CD4-positive, alpha-beta T cell (primary cell): ENCODE results near the gene KCNMA1. TPM values are rescaled to one million over a fixed set of nuclear protein-coding genes. Genes with fewer than 3 reads are reported as not detected.

Source experiments
- ATAC-seq: fragments of 200-7000 bp; cut with Tn5 transposase; one replicate; pipeline ENCODE4 v1.10.0; 2022; ENCODE audit warnings: mild to moderate bottlenecking; ENCODE audit not compliant: poor library complexity
- CTCF ChIA-PET: fragments of 350-600 bp; sonication (Branson Sonifier 250); formaldehyde crosslinking; loops from one replicate; lab custom pipeline; 2021; ENCODE audit warnings: antibody characterized with exemption, inconsistent platforms; lab: Charles Lee
- POLR2A ChIA-PET: fragments of 350-600 bp; sonication (Branson Sonifier 250); formaldehyde crosslinking; loops from one replicate; lab custom pipeline; 2021; ENCODE audit warnings: antibody characterized with exemption, inconsistent platforms; lab: Charles Lee
- DNase-seq, 14 experiments: peaks; one replicate each; pipeline ENCODE4 v3.0.0-alpha.2; 2013 to 2020; ENCODE audit warnings: mixed read lengths in 2 of 14
- H3K27ac ChIP-seq, 2 donors: one replicate each; pipeline versions ENCODE4 v1.5.1 to v1.7.0; 2013; ENCODE audit warnings: low read length in 2 of 2, low read depth in 1 of 2, mild to moderate bottlenecking in 1 of 2
- H3K27me3 ChIP-seq, 2 experiments: 1 replicate in 1 of 2; 2 replicates in 1 of 2; pipeline versions ENCODE4 v1.6.1 to v1.7.0; 2013; ENCODE audit warnings: low read length in 2 of 2, control low read depth in 1 of 2, mild to moderate bottlenecking in 1 of 2, moderate library complexity in 1 of 2; ENCODE audit not compliant: insufficient read depth in 2 of 2, control insufficient read depth in 1 of 2
- H3K36me3 ChIP-seq: one replicate; pipeline ENCODE4 v1.6.1; 2013; ENCODE audit warnings: low read length, control low read depth; ENCODE audit not compliant: insufficient read depth
- H3K4me1 ChIP-seq: one replicate; pipeline ENCODE4 v1.6.1; 2013; ENCODE audit warnings: low read length, control low read depth; ENCODE audit not compliant: insufficient read depth
- H3K4me3 ChIP-seq: one replicate; pipeline ENCODE4 v1.5.1; 2013; ENCODE audit warnings: mild to moderate bottlenecking, low read length, moderate library complexity
- H3K9me3 ChIP-seq, 2 experiments: 1 replicate in 1 of 2; 2 replicates in 1 of 2; pipeline versions ENCODE4 v1.6.1 to v1.7.0; 2013; ENCODE audit warnings: low read length in 2 of 2, mild to moderate bottlenecking in 2 of 2, control low read depth in 1 of 2, moderate library complexity in 1 of 2; ENCODE audit not compliant: control insufficient read depth in 1 of 2, insufficient read depth in 1 of 2
- H3K27ac Mint-ChIP-seq: one replicate; pipeline ENCODE4 v1.8.0; 2020; ENCODE audit warnings: mixed read lengths
- H3K27me3 Mint-ChIP-seq: one replicate; pipeline ENCODE4 v1.8.0; 2021; ENCODE audit warnings: mixed read lengths
- H3K36me3 Mint-ChIP-seq: one replicate; pipeline ENCODE4 v1.8.0; 2021; ENCODE audit warnings: low read depth, mixed read lengths
- H3K4me1 Mint-ChIP-seq: one replicate; pipeline ENCODE4 v1.8.0; 2021; ENCODE audit warnings: low read depth, mixed read lengths
- H3K4me3 Mint-ChIP-seq: one replicate; pipeline ENCODE4 v1.8.0; 2020; ENCODE audit warnings: mild to moderate bottlenecking, mixed read lengths
- H3K9me3 Mint-ChIP-seq: one replicate; pipeline ENCODE4 v1.8.0; 2020; ENCODE audit warnings: mixed read lengths
- CTCF ChIP-seq: fragments of 200-600 bp; IDR thresholded peaks from one replicate; pipeline ENCODE4 v1.8.0; 2022; ENCODE audit warnings: antibody characterized with exemption, mild to moderate bottlenecking
- intact Hi-C, 2 experiments: fragments of 100-400 bp; cut with DNase I in 1 of 2; cut with micrococcal nuclease in 1 of 2; formaldehyde crosslinking; loops; one replicate each; pipeline versions ENCODE4 v1.15.1 to v1.9.0; 2023 to 2025; cut with DNase I, micrococcal nuclease
- total RNA-seq, 174 experiments: library from RNA in 2 of 174; stranded (reverse) in 2 of 174; gene quantifications; one replicate each; pipeline ENCODE4 v1.2.3 and lab custom pipeline; 2021 to 2026

KCNMA1 gene
- total RNA-seq, 2 experiments from 2014 or later = not detected

GRCh38 chr10:77419979-77420378 lies 217.6 kb downstream of the KCNMA1 start:
- H3K4me1 ChIP-seq = no peaks in the 10 kb centered on the region
- H3K9me3 ChIP-seq = no peaks in the 10 kb centered on the region
- POLR2A ChIA-PET = no interaction called here
- H3K9me3 Mint-ChIP-seq = no peaks in the 10 kb centered on the region
- H3K27ac Mint-ChIP-seq = no peak overlapping the region
- no peak for TF ChIP-seq CTCF
- H3K27me3 ChIP-seq = peaks cover 0 to 2% of the 10 kb centered on the region in 2 experiments
- ATAC-seq (no peak), DNase-seq (no peak)
- intact Hi-C loops = no loop called here
- no peaks in the 10 kb centered on the region for H3K36me3 Mint-ChIP-seq
- no peaks in the 10 kb centered on the region for H3K4me1 Mint-ChIP-seq
- peaks cover 8% of the 10 kb centered on the region for H3K27me3 Mint-ChIP-seq
- H3K27ac ChIP-seq = no peak overlapping the region
- H3K4me3 Mint-ChIP-seq = no peak overlapping the region
- H3K36me3 ChIP-seq = no peaks in the 10 kb centered on the region
- no peak overlapping the region for H3K4me3 ChIP-seq
- CTCF ChIA-PET = no interaction called here

GRCh38 chr10:77419056-77419455 lies 218.6 kb downstream of the KCNMA1 start:
- Histone ChIP-seq H3K4me1 (no peaks in the 10 kb centered on the region), H3K27ac (no peak overlapping the region), H3K27me3 (peaks cover 0 to 2% of the 10 kb centered on the region in 2 experiments), H3K36me3 (no peaks in the 10 kb centered on the region), H3K9me3 (no peaks in the 10 kb centered on the region), H3K4me3 (no peak overlapping the region)
- Mint-ChIP-seq H3K4me1 (no peaks in the 10 kb centered on the region), H3K27ac (no peak overlapping the region), H3K36me3 (no peaks in the 10 kb centered on the region), H3K27me3 (peaks cover 8% of the 10 kb centered on the region), H3K4me3 (no peak overlapping the region), H3K9me3 (no peaks in the 10 kb centered on the region)
- POLR2A ChIA-PET = no interaction called here
- intact Hi-C loops = no loop called here
- ATAC-seq = no peak
- CTCF ChIA-PET = no interaction called here
- DNase-seq = no peak
- TF ChIP-seq CTCF = no peak

GRCh38 chr10:77417806-77418640 lies 219.6 kb downstream of the KCNMA1 start:
- Mint-ChIP-seq H3K9me3 (no peaks in the 10 kb centered on the region), H3K27ac (no peak overlapping the region), H3K27me3 (peaks cover 8% of the 10 kb centered on the region), H3K36me3 (no peaks in the 10 kb centered on the region), H3K4me3 (no peak overlapping the region), H3K4me1 (no peaks in the 10 kb centered on the region)
- ChIA-PET CTCF (no interaction called here), POLR2A (no interaction called here)
- Histone ChIP-seq H3K27me3 (peaks cover 0 to 2% of the 10 kb centered on the region in 2 experiments), H3K9me3 (no peaks in the 10 kb centered on the region), H3K36me3 (no peaks in the 10 kb centered on the region), H3K27ac (no peak overlapping the region), H3K4me3 (no peak overlapping the region), H3K4me1 (no peaks in the 10 kb centered on the region)
- intact Hi-C loops = no loop called here
- ATAC-seq (no peak), DNase-seq (no peak)
- TF ChIP-seq CTCF = no peak
